HCT116 (cell line): ENCODE data around the gene TWF2. TPM values are rescaled to one million over a fixed set of nuclear protein-coding genes. Genes with fewer than 3 reads are reported as not detected.

Experiments used
- ATAC-seq: fragments of 200-7000 bp; cut with Tn5 transposase; 2 replicates; pipeline ENCODE4 v1.9.1; 2020; ENCODE audit warnings: mild to moderate bottlenecking, moderate library complexity
- BruUV-seq: library from RNA; stranded (reverse); fragments of 400-500 nt; replicated peaks from 2 replicates; lab custom pipeline; 2021; lab: Mats Ljungman, UMichigan
- CTCF ChIA-PET: fragments of 300-600 bp; sonication (Branson Sonifier 250); formaldehyde crosslinking; loops from one replicate; lab custom pipeline; 2021; ENCODE audit warnings: antibody characterized with exemption; lab: Charles Lee
- POLR2A ChIA-PET: fragments of 300-600, 350-600 bp; sonication (Branson Sonifier 250); formaldehyde crosslinking; loops from one replicate; lab custom pipeline; 2021; ENCODE audit warnings: antibody characterized with exemption; lab: Charles Lee
- RAD21 ChIA-PET, 2 experiments: fragments of 300-600 bp; sonication (Branson Sonifier 250); formaldehyde crosslinking; loops; one replicate each; lab custom pipeline; 2023; ENCODE audit warnings: low total read pairs in 2 of 2; ENCODE audit not compliant: uncharacterized antibody in 2 of 2, unreplicated experiment in 2 of 2, low non-redundant PET in 1 of 2; lab: Charles Lee
- DNase-seq: peaks from one replicate; pipeline ENCODE4 v3.0.0-alpha.2; 2010; ENCODE audit warnings: low read depth, low spot score
- H2AFZ ChIP-seq: fragments of 200-600 bp; shearing (Covaris generic), sonication (generic); 2 replicates; pipeline ENCODE4 v1.6.1; 2017; ENCODE audit warnings: low read depth, mixed run types, mixed read lengths, antibody characterized with exemption, low read length; ENCODE audit not compliant: poor library complexity, severe bottlenecking
- H3K27ac ChIP-seq: 2 replicates; pipeline ENCODE4 v1.5.1; 2012; ENCODE audit warnings: low read depth, low read length
- H3K27me3 ChIP-seq: fragments of 200-600 bp; sonication (generic); 2 replicates; pipeline ENCODE4 v1.6.1; 2016; ENCODE audit warnings: mixed run types, low read length, mixed read lengths; ENCODE audit not compliant: insufficient read depth
- H3K36me3 ChIP-seq, 2 experiments: fragments of 200-500 bp in 1 of 2; fragments of 200-600 bp in 1 of 2; sonication (Bioruptor generic) in 1 of 2; sonication (generic) in 1 of 2; 2 replicates each; pipeline versions ENCODE4 v1.5.1 to v1.6.1; 2014 to 2016; ENCODE audit warnings: low read length in 2 of 2, inconsistent platforms in 1 of 2, mixed read lengths in 1 of 2, mixed run types in 1 of 2; ENCODE audit not compliant: insufficient read depth in 2 of 2, control insufficient read depth in 1 of 2
- H3K4me1 ChIP-seq, 2 experiments: fragments of 200-600 bp in 1 of 2; sonication (generic) in 1 of 2; 2 replicates each; pipeline versions ENCODE4 v1.5.1 to v1.6.1; 2012 to 2017; ENCODE audit warnings: low read length in 2 of 2, inconsistent platforms in 1 of 2, mild to moderate bottlenecking in 1 of 2, mixed read lengths in 1 of 2, mixed run types in 1 of 2, moderate library complexity in 1 of 2; ENCODE audit not compliant: insufficient read depth in 2 of 2, control insufficient read depth in 1 of 2
- H3K4me2 ChIP-seq: fragments of 200-600 bp; sonication (generic); 2 replicates; pipeline ENCODE4 v1.6.1; 2017; ENCODE audit warnings: mixed run types, low read length, mixed read lengths
- H3K4me3 ChIP-seq, 2 experiments: fragments of 200-600 bp in 1 of 2; sonication (generic) in 1 of 2; replicated peaks in 1 of 2; 2 replicates each; pipeline ENCODE4 v1.5.1; 2011 to 2016; ENCODE audit warnings: low read length in 2 of 2, control low read depth in 1 of 2, low read depth in 1 of 2, mild to moderate bottlenecking in 1 of 2, mixed read lengths in 1 of 2, mixed run types in 1 of 2
- H3K79me2 ChIP-seq: fragments of 200-600 bp; sonication (generic); 2 replicates; pipeline ENCODE4 v1.6.1; 2017; ENCODE audit warnings: mild to moderate bottlenecking, mixed run types, low read length, moderate library complexity, mixed read lengths; ENCODE audit not compliant: insufficient read depth
- H3K9ac ChIP-seq: fragments of 200-600 bp; sonication (generic); 2 replicates; pipeline ENCODE4 v1.6.1; 2016; ENCODE audit warnings: low read length, mixed read lengths
- H3K9me2 ChIP-seq: fragments of 200-600 bp; sonication (generic), shearing (Covaris generic); 2 replicates; pipeline ENCODE4 v1.6.1; 2017; ENCODE audit warnings: mixed run types, mild to moderate bottlenecking, moderate library complexity; ENCODE audit not compliant: insufficient read depth
- H3K9me3 ChIP-seq, 2 experiments: fragments of 200-500 bp in 1 of 2; fragments of 200-600 bp in 1 of 2; sonication (Bioruptor generic) in 1 of 2; sonication (generic) in 1 of 2; 2 replicates each; pipeline ENCODE4 v1.6.1; 2014 to 2017; ENCODE audit warnings: low read length in 2 of 2, mixed read lengths in 2 of 2, inconsistent platforms in 1 of 2, low read depth in 1 of 2, mild to moderate bottlenecking in 1 of 2, mixed run types in 1 of 2, moderate library complexity in 1 of 2; ENCODE audit not compliant: control insufficient read depth in 1 of 2, insufficient read depth in 1 of 2
- H4K20me1 ChIP-seq: fragments of 200-600 bp; sonication (generic), shearing (Covaris generic); 2 replicates; pipeline ENCODE4 v1.6.1; 2017; ENCODE audit warnings: mixed run types, mild to moderate bottlenecking, moderate library complexity; ENCODE audit not compliant: insufficient read depth
- CBX3 ChIP-seq: IDR thresholded peaks from 2 replicates; pipeline ENCODE4 v1.6.1; 2012; ENCODE audit warnings: low read depth
- CEBPB ChIP-seq: IDR thresholded peaks from 2 replicates; pipeline ENCODE4 v1.6.1; 2012; ENCODE audit warnings: low read depth
- EGR1 ChIP-seq: IDR thresholded peaks from 2 replicates; pipeline ENCODE4 v1.6.1; 2012; ENCODE audit warnings: low read depth
- ELF1 ChIP-seq: IDR thresholded peaks from 2 replicates; pipeline ENCODE4 v1.6.1; 2012; ENCODE audit warnings: low read depth, borderline replicate concordance
- FOSL1 ChIP-seq: IDR thresholded peaks from 2 replicates; pipeline ENCODE4 v1.6.1; 2012; ENCODE audit warnings: low read depth
- POLR2AphosphoS5 ChIP-seq: IDR thresholded peaks from 2 replicates; pipeline ENCODE4 v1.6.1; 2011; ENCODE audit warnings: mild to moderate bottlenecking, low read depth, low read length, moderate library complexity
- SP1 ChIP-seq: IDR thresholded peaks from 2 replicates; pipeline ENCODE4 v1.6.1; 2012; ENCODE audit warnings: low read depth
- SRF ChIP-seq: IDR thresholded peaks from 2 replicates; pipeline ENCODE4 v1.6.1; 2012; ENCODE audit warnings: low read depth
- intact Hi-C: fragments of 100-400 bp; cut with micrococcal nuclease; formaldehyde crosslinking; loops from 2 replicates; pipeline ENCODE4 v1.10.0; 2022
- total RNA-seq: library from RNA; stranded (reverse); gene quantifications from one replicate; pipeline ENCODE4 v1.2.1, GENCODE V29; 2021; ENCODE audit not compliant: unreplicated experiment
- TF ChIP-seq, protein P1 (sequence below): IDR thresholded peaks from 2 replicates; pipeline ENCODE4 v1.6.1; 2012; ENCODE audit warnings: low read depth
- TF ChIP-seq, protein P2 (sequence below): IDR thresholded peaks from 2 replicates; pipeline ENCODE4 v1.6.1; 2012

TWF2 gene
- total RNA-seq, 1 experiment from 2014 or later: 100 TPM

DNA sequence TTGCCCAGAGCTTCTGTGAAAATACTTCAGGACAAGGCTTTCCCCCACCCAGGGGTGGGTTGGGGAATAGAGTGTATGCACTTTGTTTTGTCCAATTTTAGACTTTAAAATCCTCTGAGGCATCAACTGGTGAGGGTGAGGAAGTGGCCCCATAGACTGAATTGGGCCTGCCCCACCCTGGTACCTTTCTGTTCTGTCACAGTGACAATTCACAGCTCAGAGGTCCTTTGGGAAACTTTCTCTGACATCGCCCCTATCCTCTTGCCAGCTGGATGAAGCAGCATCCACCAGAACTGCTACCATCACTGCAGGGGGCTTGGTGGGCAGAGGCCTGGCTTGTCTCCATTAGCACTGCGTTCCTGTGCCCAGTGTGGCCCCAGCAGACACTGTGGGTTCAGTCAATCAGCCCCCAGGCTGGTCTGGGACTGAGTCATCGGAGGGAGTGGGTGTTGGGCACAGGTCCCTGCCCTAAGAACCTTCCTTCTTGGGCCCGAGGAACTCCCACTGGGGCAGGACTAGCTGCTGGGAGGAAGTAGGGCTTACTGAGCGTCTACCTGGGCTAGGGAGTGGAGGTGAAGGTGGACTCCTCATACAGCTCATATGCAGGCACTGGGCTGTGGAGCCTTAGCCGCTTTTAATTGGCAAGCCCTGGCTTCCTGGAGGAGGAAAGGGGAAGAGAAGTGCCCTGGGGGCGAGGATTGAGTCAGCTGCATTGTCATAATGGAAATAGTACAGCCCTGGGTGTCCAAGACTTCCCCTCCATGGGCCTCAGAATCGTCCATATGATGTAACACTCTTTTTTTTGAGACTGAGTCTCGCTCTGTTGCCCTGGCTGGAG lies 5.1 kb upstream of the TWF2 start:
- Histone ChIP-seq H3K79me2 (peaks cover 3% of the 10 kb centered on the region; the same call in 1 of the 2 replicates), H3K9me2 (no peaks in the 10 kb centered on the region), H3K4me3 (peak overlapping the region in 1 of 2 experiments; percentile 16; a peak in 1 of 4 replicates), H2AFZ (no peak overlapping the region), H3K9me3 (peaks cover 0 to 4% of the 10 kb centered on the region in 2 experiments; a peak in 1 of 4 replicates), H3K36me3 (peaks cover 0 to 3% of the 10 kb centered on the region in 2 experiments; a peak in 1 of 4 replicates), H4K20me1 (no peaks in the 10 kb centered on the region), H3K4me1 (peaks cover 34 to 50% of the 10 kb centered on the region in 2 experiments; a peak in 3 of 4 replicates), H3K4me2 (peak overlapping the region; percentile 96), H3K27ac (peak overlapping the region; percentile 1; the same call in 1 of the 2 replicates), H3K27me3 (no peaks in the 10 kb centered on the region), H3K9ac (peak overlapping the region; percentile 1; the same call in 1 of the 2 replicates)
- ChIA-PET RAD21 (no interaction called here), POLR2A (interaction anchor here (0.8 kb wide), 1 partner anchor 33 kb away, joined by 3 read pairs; no protein-coding TSS in a partner anchor), CTCF (interaction anchor here (1.3 kb wide), 1 partner anchor 35 kb away, joined by 3 read pairs; the partner anchor contains the start of gene WDR82)
- TF ChIP-seq SRF (no peak), CBX3 (no peak), EGR1 (no peak), FOSL1 (no peak), CEBPB (no peak), ELF1 (no peak), SP1 (no peak), POLR2AphosphoS5 (peak; percentile 45; the same call in 1 of the 2 replicates)
- DNase-seq (no peak), ATAC-seq (peak; percentile 3; the same call in 1 of the 2 replicates)
- intact Hi-C loops: no loop called here
- no TSS peak for BruUV-seq

DNA sequence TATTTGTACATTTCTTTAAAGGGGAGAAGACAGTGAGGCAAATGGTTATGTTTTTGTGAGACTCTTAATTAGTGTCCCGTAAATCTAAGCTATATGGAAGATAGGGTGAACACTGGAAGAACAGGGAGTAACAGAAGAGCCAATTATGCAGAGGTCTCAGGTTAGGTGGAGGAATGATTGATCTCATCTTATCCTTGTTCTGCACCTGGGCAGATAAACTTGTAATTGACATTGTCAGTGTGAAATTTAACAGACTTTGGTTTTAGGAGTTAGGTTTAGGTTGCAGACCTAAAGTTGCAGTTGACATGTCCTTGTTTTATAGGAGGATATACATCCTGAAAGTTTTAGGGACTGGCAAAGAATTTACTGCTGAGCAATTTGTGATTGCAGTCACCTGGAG lies 3.1 kb upstream of the TWF2 start:
- Histone ChIP-seq H3K36me3 (no peaks in the 10 kb centered on the region), H3K27me3 (no peaks in the 10 kb centered on the region), H3K9me2 (no peaks in the 10 kb centered on the region), H3K27ac (no peak overlapping the region), H3K79me2 (peaks cover 16% of the 10 kb centered on the region; the same call in 1 of the 2 replicates), H2AFZ (no peak overlapping the region), H3K4me2 (no peak overlapping the region), H3K4me1 (peaks cover 46 to 65% of the 10 kb centered on the region in 2 experiments), H3K9ac (no peak overlapping the region), H4K20me1 (no peaks in the 10 kb centered on the region), H3K4me3 (no peak overlapping the region), H3K9me3 (peaks cover 0 to 4% of the 10 kb centered on the region in 2 experiments; a peak in 1 of 4 replicates)
- ChIA-PET CTCF (no interaction called here), POLR2A (interaction anchor here (3.9 kb wide), 1 partner anchor 36 kb away, joined by 18 read pairs; the partner anchor contains the start of gene WDR82), RAD21 (no interaction called here)
- BruUV-seq: no TSS peak
- no peak for ATAC-seq
- intact Hi-C loops: no loop called here
- TF ChIP-seq, protein P1, sequence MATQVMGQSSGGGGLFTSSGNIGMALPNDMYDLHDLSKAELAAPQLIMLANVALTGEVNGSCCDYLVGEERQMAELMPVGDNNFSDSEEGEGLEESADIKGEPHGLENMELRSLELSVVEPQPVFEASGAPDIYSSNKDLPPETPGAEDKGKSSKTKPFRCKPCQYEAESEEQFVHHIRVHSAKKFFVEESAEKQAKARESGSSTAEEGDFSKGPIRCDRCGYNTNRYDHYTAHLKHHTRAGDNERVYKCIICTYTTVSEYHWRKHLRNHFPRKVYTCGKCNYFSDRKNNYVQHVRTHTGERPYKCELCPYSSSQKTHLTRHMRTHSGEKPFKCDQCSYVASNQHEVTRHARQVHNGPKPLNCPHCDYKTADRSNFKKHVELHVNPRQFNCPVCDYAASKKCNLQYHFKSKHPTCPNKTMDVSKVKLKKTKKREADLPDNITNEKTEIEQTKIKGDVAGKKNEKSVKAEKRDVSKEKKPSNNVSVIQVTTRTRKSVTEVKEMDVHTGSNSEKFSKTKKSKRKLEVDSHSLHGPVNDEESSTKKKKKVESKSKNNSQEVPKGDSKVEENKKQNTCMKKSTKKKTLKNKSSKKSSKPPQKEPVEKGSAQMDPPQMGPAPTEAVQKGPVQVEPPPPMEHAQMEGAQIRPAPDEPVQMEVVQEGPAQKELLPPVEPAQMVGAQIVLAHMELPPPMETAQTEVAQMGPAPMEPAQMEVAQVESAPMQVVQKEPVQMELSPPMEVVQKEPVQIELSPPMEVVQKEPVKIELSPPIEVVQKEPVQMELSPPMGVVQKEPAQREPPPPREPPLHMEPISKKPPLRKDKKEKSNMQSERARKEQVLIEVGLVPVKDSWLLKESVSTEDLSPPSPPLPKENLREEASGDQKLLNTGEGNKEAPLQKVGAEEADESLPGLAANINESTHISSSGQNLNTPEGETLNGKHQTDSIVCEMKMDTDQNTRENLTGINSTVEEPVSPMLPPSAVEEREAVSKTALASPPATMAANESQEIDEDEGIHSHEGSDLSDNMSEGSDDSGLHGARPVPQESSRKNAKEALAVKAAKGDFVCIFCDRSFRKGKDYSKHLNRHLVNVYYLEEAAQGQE: no peak
- no peak for TF ChIP-seq FOSL1
- TF ChIP-seq, protein P2, sequence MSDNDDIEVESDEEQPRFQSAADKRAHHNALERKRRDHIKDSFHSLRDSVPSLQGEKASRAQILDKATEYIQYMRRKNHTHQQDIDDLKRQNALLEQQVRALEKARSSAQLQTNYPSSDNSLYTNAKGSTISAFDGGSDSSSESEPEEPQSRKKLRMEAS: no peak
- TF ChIP-seq SP1: no peak
- DNase-seq: no peak
